Adipocyte (in vitro differentiated cells): ENCODE measurements around the gene FANK1.
"Not testable (repeated sequence)": the region's sequence is repeated elsewhere in the genome, so short reads cannot be mapped to it uniquely, and the experiment has no call there.

Experiments used
- DNase-seq: peaks from one replicate; pipeline ENCODE4 v3.0.0-alpha.2; 2015; ENCODE audit warnings: low read depth
- H3K27me3 ChIP-seq: replicated peaks from 2 replicates; pipeline ENCODE4 v1.7.0; 2013; ENCODE audit warnings: mild to moderate bottlenecking, low read length, moderate library complexity; ENCODE audit not compliant: control insufficient read depth, insufficient read depth
- H3K36me3 ChIP-seq: 2 replicates; pipeline ENCODE4 v1.7.0; 2013; ENCODE audit warnings: low read length, mild to moderate bottlenecking, moderate library complexity; ENCODE audit not compliant: control insufficient read depth, insufficient read depth, severe bottlenecking
- H3K4me1 ChIP-seq: 2 replicates; pipeline ENCODE4 v1.7.0; 2013; ENCODE audit warnings: mild to moderate bottlenecking, low read length, moderate library complexity; ENCODE audit not compliant: control insufficient read depth, insufficient read depth
- H3K4me3 ChIP-seq: 2 replicates; pipeline ENCODE4 v1.7.0; 2013; ENCODE audit warnings: mild to moderate bottlenecking, low read length, moderate library complexity
- H3K9ac ChIP-seq: 2 replicates; pipeline ENCODE4 v1.7.0; 2013; ENCODE audit warnings: mild to moderate bottlenecking, low read length, moderate library complexity
- H3K9me3 ChIP-seq: 2 replicates; pipeline ENCODE4 v1.7.0; 2013; ENCODE audit warnings: mild to moderate bottlenecking, low read length, moderate library complexity; ENCODE audit not compliant: control insufficient read depth

FANK1 gene

DNA sequence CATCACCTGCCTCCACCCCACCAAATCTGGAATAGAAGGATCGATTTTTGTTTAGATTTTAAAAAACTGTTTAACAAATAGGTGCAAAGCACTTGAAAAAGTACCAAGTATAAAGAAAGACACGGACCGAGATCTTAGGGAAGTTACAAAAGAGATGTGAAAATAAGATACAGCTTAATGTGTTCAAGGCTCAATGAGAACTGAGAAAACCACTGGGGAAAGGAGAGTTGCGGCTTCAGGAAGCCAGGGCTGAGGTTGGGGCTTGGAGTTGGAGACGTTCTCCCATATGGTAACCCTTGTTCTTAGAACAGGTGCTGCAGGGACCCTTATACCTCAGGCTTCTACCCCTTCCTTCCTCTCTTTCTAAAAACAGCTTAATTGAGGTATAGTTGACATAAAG, 140.2 kb downstream of the FANK1 start:
- DNase-seq, result no peak
- H3K4me3 ChIP-seq, result no peak overlapping the region

DNA sequence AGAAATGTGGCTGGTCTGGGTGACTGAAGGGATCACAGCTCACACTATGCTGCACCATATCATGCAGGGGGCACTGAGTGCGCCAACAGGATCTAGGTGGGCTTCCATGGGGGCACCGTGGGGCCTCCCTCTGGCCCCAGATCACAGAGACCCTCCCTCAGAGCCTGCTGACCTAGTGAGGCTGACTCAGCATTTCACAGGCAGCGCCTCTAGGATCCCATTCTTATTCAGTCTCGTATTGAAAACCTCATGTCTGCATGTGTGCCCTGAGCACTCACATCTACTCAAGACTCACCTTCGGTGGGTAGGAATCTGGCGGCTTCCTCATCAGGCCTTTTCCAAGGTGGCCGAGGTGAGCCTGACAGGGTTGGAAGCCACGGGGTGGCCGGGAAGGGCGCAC, 141.6 kb downstream of the FANK1 start:
- no peak overlapping the region for H3K4me3 ChIP-seq

More for the DNA sequence above, 140.2 kb downstream of the FANK1 start:
- H3K9me3 ChIP-seq, result peaks cover 8% of the 10 kb centered on the region
- H3K36me3 ChIP-seq, result peaks cover 93% of the 10 kb centered on the region
- no peaks in the 10 kb centered on the region for H3K27me3 ChIP-seq
- no peaks in the 10 kb centered on the region for H3K4me1 ChIP-seq
- no peak overlapping the region for H3K9ac ChIP-seq

DNA sequence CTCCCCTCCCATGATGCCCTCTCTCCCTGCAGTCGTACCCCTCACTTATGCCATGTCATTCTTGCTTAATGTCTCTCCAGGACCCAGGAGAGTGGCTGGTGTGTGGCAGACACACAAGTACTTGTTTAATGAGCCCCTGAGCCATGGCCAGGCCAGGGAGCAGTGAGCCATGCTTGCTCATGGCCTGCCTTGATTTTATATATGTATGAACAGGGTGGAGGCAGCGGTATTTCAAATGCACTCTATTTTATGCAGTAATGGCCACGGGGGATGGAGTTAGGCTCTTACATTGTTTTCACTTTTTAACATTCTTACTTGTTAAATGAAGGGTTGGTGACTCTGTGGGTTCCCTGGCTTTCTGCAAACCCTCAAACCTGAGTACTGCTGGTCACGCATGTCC, 144.8 kb downstream of the FANK1 start:
- H3K27me3 ChIP-seq, result no peaks in the 10 kb centered on the region
- no peak overlapping the region for H3K4me3 ChIP-seq
- no peak for DNase-seq
- H3K4me1 ChIP-seq, result peaks cover 14% of the 10 kb centered on the region
- peaks cover 73% of the 10 kb centered on the region for H3K36me3 ChIP-seq
- H3K9me3 ChIP-seq, result no peaks in the 10 kb centered on the region
- no peak overlapping the region for H3K9ac ChIP-seq

More for the DNA sequence above, 141.6 kb downstream of the FANK1 start:
- Histone ChIP-seq H3K4me1 (peaks cover 7% of the 10 kb centered on the region), H3K9ac (no peak overlapping the region), H3K9me3 (peaks cover 8% of the 10 kb centered on the region), H3K27me3 (no peaks in the 10 kb centered on the region), H3K36me3 (peaks cover 86% of the 10 kb centered on the region)
- DNase-seq, result no peak

- H3K9ac ChIP-seq, result no peak overlapping the region
- no peak for DNase-seq
- H3K4me3 ChIP-seq, result no peak overlapping the region
- no peaks in the 10 kb centered on the region for H3K27me3 ChIP-seq
- peaks cover 66% of the 10 kb centered on the region for H3K36me3 ChIP-seq
- H3K4me1 ChIP-seq, result peaks cover 15% of the 10 kb centered on the region
- H3K9me3 ChIP-seq, result no peaks in the 10 kb centered on the region
Measured at GRCh38 chr10:126041804-126042231, 145.5 kb downstream of the FANK1 start.

GRCh38 chr10:126042354-126042753, 146.0 kb downstream of the FANK1 start:
- H3K9ac ChIP-seq, result no peak overlapping the region
- no peak overlapping the region for H3K4me3 ChIP-seq
- H3K27me3 ChIP-seq, result no peaks in the 10 kb centered on the region
- peaks cover 61% of the 10 kb centered on the region for H3K36me3 ChIP-seq
- no peak for DNase-seq
- H3K4me1 ChIP-seq, result peaks cover 15% of the 10 kb centered on the region
- no peaks in the 10 kb centered on the region for H3K9me3 ChIP-seq

GRCh38 chr10:126042906-126043305, 146.5 kb downstream of the FANK1 start:
- peaks cover 15% of the 10 kb centered on the region for H3K4me1 ChIP-seq
- no peak overlapping the region for H3K4me3 ChIP-seq
- H3K9ac ChIP-seq, result no peak overlapping the region
- H3K27me3 ChIP-seq, result no peaks in the 10 kb centered on the region
- H3K36me3 ChIP-seq, result peaks cover 55% of the 10 kb centered on the region
- no peaks in the 10 kb centered on the region for H3K9me3 ChIP-seq
- no peak for DNase-seq

- no peaks in the 10 kb centered on the region for H3K27me3 ChIP-seq
- H3K9me3 ChIP-seq, result no peaks in the 10 kb centered on the region
- peaks cover 53% of the 10 kb centered on the region for H3K36me3 ChIP-seq
- DNase-seq, result no peak
- H3K4me3 ChIP-seq, result no peak overlapping the region
- no peak overlapping the region for H3K9ac ChIP-seq
- peaks cover 15% of the 10 kb centered on the region for H3K4me1 ChIP-seq
Measured at GRCh38 chr10:126043389-126043788, 147.0 kb downstream of the FANK1 start.

DNA sequence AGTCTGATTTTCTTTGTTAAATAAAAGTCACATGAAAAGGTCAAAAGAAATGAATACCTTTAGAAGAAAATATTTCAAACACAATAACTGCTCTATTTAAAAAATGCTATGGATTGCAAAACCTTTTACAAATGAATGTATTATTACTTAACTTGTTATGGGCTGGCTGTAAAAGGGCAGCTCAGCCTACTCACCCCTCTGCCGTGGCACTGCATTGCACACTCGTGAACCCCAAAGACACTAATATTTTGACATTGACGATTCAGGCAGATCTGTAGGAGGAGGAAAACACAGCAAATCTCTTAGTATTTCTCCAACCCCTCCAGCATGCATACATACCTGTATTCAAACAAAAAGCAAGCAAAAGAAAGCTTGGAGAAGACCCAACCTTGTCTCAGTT, 149.5 kb downstream of the FANK1 start:
- no peak overlapping the region for H3K4me3 ChIP-seq
- no peaks in the 10 kb centered on the region for H3K27me3 ChIP-seq

DNA sequence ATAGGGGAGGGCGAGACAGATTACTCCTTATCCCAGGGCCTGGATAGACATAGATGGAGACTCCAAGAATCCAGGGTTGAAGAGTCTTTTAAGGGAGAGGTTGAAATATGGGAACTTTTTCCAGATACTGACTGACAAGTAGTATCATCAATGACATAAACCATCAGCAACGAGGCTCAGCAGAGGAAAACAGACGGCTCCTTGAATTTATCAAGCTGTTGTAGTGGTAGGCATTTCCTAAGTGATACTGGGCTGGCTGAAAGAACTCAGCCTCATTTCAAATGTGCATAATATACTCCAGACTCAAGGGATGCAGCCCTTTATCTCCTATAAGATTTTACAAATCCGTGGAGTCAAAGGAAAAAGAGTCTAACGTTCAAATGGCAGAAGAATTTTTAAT, 150.5 kb downstream of the FANK1 start:
- H3K9ac ChIP-seq, result no peak overlapping the region
- peaks cover 24% of the 10 kb centered on the region for H3K4me1 ChIP-seq
- no peaks in the 10 kb centered on the region for H3K27me3 ChIP-seq
- H3K9me3 ChIP-seq, result no peaks in the 10 kb centered on the region
- no peak for DNase-seq
- no peak overlapping the region for H3K4me3 ChIP-seq
- H3K36me3 ChIP-seq, result peaks cover 26% of the 10 kb centered on the region

More for the DNA sequence above, 149.5 kb downstream of the FANK1 start:
- no peaks in the 10 kb centered on the region for H3K9me3 ChIP-seq
- H3K36me3 ChIP-seq, result peaks cover 34% of the 10 kb centered on the region
- peaks cover 24% of the 10 kb centered on the region for H3K4me1 ChIP-seq
- DNase-seq, result peak; percentile 36
- H3K9ac ChIP-seq, result no peak overlapping the region

GRCh38 chr10:126047749-126048148, 151.4 kb downstream of the FANK1 start:
- H3K9ac ChIP-seq, result not testable (repeated sequence)

DNA sequence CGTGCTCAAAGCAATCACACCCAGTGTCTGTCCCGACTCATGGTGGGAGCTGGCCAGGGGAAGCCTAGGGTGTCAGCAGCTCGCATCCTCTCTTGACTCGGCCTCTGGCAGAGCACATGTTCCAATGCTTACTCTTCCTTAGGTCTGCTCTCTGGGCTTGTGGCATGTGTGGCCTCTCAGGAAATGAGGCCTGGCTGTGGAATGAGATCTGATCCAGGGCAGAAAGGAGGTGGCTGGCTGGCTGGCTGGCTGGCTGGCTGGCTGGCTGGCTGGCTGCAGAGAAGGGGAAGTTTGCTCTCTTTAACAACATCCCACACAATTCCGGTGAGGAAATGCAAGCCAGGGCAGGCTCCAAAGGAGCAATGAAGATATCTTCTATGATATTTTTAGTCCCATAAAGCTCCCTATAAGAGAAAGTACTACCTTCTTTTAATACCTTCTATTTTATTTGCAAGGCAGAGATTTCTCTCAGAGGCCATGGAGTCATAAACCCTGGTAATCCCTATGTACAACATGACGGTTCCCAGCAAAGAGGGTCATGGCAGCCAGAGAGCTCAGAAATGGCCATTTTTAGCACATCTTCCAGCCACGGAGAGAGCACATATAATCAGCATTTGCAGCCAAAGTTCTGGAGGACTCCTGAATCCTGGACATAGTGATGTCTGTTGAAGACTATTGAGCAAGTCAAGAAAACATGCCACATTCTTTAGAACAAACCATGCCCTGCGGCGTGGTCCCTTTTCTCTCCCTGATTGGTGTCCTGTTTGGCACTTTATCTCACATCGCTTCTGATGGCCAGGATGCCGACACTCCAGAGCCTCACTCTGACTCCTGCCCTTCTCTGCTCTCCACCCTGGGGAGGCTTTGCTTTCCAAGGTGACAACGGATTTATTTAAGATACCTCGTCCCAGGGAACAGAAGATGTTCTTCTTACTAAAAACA, 153.7 kb downstream of the FANK1 start:
- peak; percentile 71 for DNase-seq

More at GRCh38 chr10:126047749-126048148, 151.4 kb downstream of the FANK1 start:
- not testable (repeated sequence) for H3K27me3 ChIP-seq, H3K4me3 ChIP-seq, H3K9me3 ChIP-seq, DNase-seq
- peaks cover 26% of the 10 kb centered on the region for H3K36me3 ChIP-seq
- H3K4me1 ChIP-seq, result peaks cover 17% of the 10 kb centered on the region

More for the DNA sequence above, 153.7 kb downstream of the FANK1 start:
- Histone ChIP-seq H3K9me3 (no peaks in the 10 kb centered on the region), H3K27me3 (no peaks in the 10 kb centered on the region), H3K4me3 (no peak overlapping the region), H3K9ac (no peak overlapping the region), H3K4me1 (peaks cover 16% of the 10 kb centered on the region), H3K36me3 (peaks cover 22% of the 10 kb centered on the region)
